ENCODE measurements around the gene FLYWCH2.

DNA sequence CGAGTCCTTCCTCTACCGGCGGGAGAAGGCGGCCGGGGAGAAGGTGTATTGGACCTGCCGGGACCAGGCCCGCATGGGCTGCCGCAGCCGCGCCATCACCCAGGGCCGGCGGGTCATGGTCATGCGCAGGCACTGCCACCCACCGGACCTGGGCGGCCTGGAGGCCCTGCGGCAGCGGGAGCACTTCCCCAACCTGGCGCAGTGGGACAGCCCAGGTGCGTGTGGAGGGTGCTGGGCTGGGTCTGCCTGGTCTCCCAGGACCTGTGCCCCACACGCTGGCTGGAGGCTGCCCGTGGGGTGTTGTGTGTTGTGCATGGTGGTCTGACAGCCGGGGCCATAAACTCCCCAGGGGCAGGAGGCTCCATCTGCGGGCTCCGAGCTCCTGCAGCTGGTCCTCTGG is 54.2 kb downstream of the FLYWCH2 start:
- TF ChIP-seq, protein P1, sequence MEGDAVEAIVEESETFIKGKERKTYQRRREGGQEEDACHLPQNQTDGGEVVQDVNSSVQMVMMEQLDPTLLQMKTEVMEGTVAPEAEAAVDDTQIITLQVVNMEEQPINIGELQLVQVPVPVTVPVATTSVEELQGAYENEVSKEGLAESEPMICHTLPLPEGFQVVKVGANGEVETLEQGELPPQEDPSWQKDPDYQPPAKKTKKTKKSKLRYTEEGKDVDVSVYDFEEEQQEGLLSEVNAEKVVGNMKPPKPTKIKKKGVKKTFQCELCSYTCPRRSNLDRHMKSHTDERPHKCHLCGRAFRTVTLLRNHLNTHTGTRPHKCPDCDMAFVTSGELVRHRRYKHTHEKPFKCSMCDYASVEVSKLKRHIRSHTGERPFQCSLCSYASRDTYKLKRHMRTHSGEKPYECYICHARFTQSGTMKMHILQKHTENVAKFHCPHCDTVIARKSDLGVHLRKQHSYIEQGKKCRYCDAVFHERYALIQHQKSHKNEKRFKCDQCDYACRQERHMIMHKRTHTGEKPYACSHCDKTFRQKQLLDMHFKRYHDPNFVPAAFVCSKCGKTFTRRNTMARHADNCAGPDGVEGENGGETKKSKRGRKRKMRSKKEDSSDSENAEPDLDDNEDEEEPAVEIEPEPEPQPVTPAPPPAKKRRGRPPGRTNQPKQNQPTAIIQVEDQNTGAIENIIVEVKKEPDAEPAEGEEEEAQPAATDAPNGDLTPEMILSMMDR (IDR thresholded peaks at IDR 0.05; ENCODE audit: control extremely low read depth in 1 of 3, insufficient read depth in 1 of 3, low read depth in 1 of 3, low read length in 3 of 3), result no peak
- TF ChIP-seq RNF2 (IDR thresholded peaks at IDR 0.05; ENCODE audit: borderline replicate concordance, low read depth, low read length, missing control alignments, poor library complexity, severe bottlenecking) (no peak), CHD2 (IDR thresholded peaks at IDR 0.05; ENCODE audit: low read length) (no peak), GABPA (IDR thresholded peaks at IDR 0.05; ENCODE audit: borderline replicate concordance, insufficient read depth, low read length) (no peak), CBX5 (IDR thresholded peaks at IDR 0.05; ENCODE audit: low read depth, low read length) (no peak), SP2 (IDR thresholded peaks at IDR 0.05; ENCODE audit: low read length) (no peak), HDAC6 (IDR thresholded peaks at IDR 0.05; ENCODE audit: low read depth, low read length) (no peak), POLR2A (IDR thresholded peaks at IDR 0.05; ENCODE audit: control extremely low read depth in 1 of 2, low read depth in 2 of 2, low read length in 2 of 2) (no peak), EP300 (IDR thresholded peaks at IDR 0.05; ENCODE audit: borderline replicate concordance in 1 of 2, low read depth in 2 of 2, low read length in 2 of 2) (no peak), RAD21 (IDR thresholded peaks at IDR 0.05 in 1 of 2, conservative IDR thresholded peaks at IDR 0.05 in 1 of 2; ENCODE audit: low read depth in 2 of 2, low read length in 2 of 2) (no peak), POLR2AphosphoS5 (IDR thresholded peaks at IDR 0.05; ENCODE audit: low read depth, low read length) (no peak)
